Endothelial cell of coronary artery (primary cell): Measurements from ENCODE around the gene OR8K1. TPM values are rescaled to one million over a fixed set of nuclear protein-coding genes. Genes with fewer than 3 reads are reported as not detected.

Experiments used
- total RNA-seq: library from RNA; depleted of rRNA; stranded (reverse); fragments of >200 nt; gene quantifications from 2 replicates; pipeline ENCODE4 v1.2.3, GENCODE V29; 2014

Gene OR8K1
- not detected in 2 replicates for total RNA-seq

GRCh38 chr11:56345739-56346138 lies at the start of gene OR8K1:
Gene OR8K1, plus strand, starts transcription at chr11:56346039. Its CDS starts 0 bp downstream, at chr11:56346039.

GRCh38 chr11:56314844-56315243 lies 31.0 kb upstream of the OR8K1 start, which contains the start of gene OR8K3:
Gene OR8K3, plus strand, starts transcription at chr11:56315144. Its CDS starts 3,163 bp downstream, at chr11:56318307.

GRCh38 chr11:56353991-56354390 lies 8.2 kb downstream of the OR8K1 start, which contains the start of gene OR8J1:
Gene OR8J1, plus strand, starts transcription at chr11:56354291. Its CDS starts 5,956 bp downstream, at chr11:56360247.

GRCh38 chr11:56375324-56375723 lies 29.5 kb downstream of the OR8K1 start, which contains the start of gene OR8U1:
Gene OR8U1, plus strand, starts transcription at chr11:56375624. Its CDS starts 0 bp downstream, at chr11:56375624.

Other genes starting within 250 kb of the OR8K1 start
- not detected in 2 replicates for gene OR8H2, start 242.4 kb upstream of the OR8K1 start, total RNA-seq
- not detected in 2 replicates for gene OR8H3, start 223.7 kb upstream of the OR8K1 start, total RNA-seq
- gene OR8J3, start 205.8 kb upstream of the OR8K1 start, total RNA-seq, result not detected in 2 replicates
- gene OR8K5, start 185.7 kb upstream of the OR8K1 start, total RNA-seq, result not detected in 2 replicates
- not detected in 2 replicates for gene OR5J2, start 169.4 kb upstream of the OR8K1 start, total RNA-seq
- not detected in 2 replicates for gene OR5T2, start 111.8 kb upstream of the OR8K1 start, total RNA-seq
- gene OR5T3, start 93.8 kb upstream of the OR8K1 start, total RNA-seq, result not detected in 2 replicates
- gene OR5T1, start 71.9 kb upstream of the OR8K1 start, total RNA-seq, result not detected in 2 replicates
- not detected in 2 replicates for gene OR8H1, start 53.8 kb upstream of the OR8K1 start, total RNA-seq
- gene OR8K3, start 30.9 kb upstream of the OR8K1 start, total RNA-seq, result not detected in 2 replicates
- not detected in 2 replicates for gene OR8J1, start 8.3 kb downstream of the OR8K1 start, total RNA-seq
- not detected in 2 replicates for gene OR8U1, start 29.6 kb downstream of the OR8K1 start, total RNA-seq
- gene OR5AL1, start 66.7 kb downstream of the OR8K1 start, total RNA-seq, result not detected in 2 replicates
- gene OR5M3, start 127.3 kb downstream of the OR8K1 start, total RNA-seq, result not detected in 2 replicates
- gene OR5M8, start 145.3 kb downstream of the OR8K1 start, total RNA-seq, result not detected in 2 replicates
- not detected in 2 replicates for gene OR5M11, start 197.2 kb downstream of the OR8K1 start, total RNA-seq
- gene OR5M10, start 231.7 kb downstream of the OR8K1 start, total RNA-seq, result not detected in 2 replicates